GM18868 (cell line): ENCODE measurements around the gene PMM1.

ENCODE experiments used
- ATAC-seq: cut with Tn5 transposase; IDR thresholded peaks from one replicate; pipeline ENCODE4 v1.9.1; 2021; ENCODE audit warnings: mild to moderate bottlenecking, moderate library complexity; ENCODE audit not compliant: unreplicated experiment

PMM1 gene

GRCh38 chr22:41539146-41540005, 50.3 kb downstream of the PMM1 start:
- no peak for ATAC-seq

GRCh38 chr22:41538583-41538982, 51.1 kb downstream of the PMM1 start:
- ATAC-seq, result no peak

GRCh38 chr22:41537203-41537602, 52.4 kb downstream of the PMM1 start:
- no peak for ATAC-seq

- ATAC-seq, result no peak
Observed at GRCh38 chr22:41535244-41535643, 54.4 kb downstream of the PMM1 start.

- no peak for ATAC-seq
Observed at GRCh38 chr22:41534219-41534618, 55.4 kb downstream of the PMM1 start.

GRCh38 chr22:41532908-41533825, 56.5 kb downstream of the PMM1 start:
- ATAC-seq, result no peak

GRCh38 chr22:41531715-41532477, 57.7 kb downstream of the PMM1 start:
- ATAC-seq, result no peak

GRCh38 chr22:41530890-41531714, 58.5 kb downstream of the PMM1 start:
- no peak for ATAC-seq

- no peak for ATAC-seq
Observed at GRCh38 chr22:41528938-41529561, 60.6 kb downstream of the PMM1 start.

- ATAC-seq, result no peak
Observed at GRCh38 chr22:41528132-41528766, 61.4 kb downstream of the PMM1 start.
